SH-SY5Y (cell line): ENCODE results near the gene LNX1.

Source experiments
- GATA2 ChIP-seq: IDR thresholded peaks from 2 replicates; pipeline ENCODE4 v1.6.1; 2011; ENCODE audit warnings: mild to moderate bottlenecking, low read depth, low read length
- GATA3 ChIP-seq: IDR thresholded peaks from 2 replicates; pipeline ENCODE4 v1.6.1; 2011; ENCODE audit warnings: low read depth, mild to moderate bottlenecking, low read length, moderate library complexity

GRCh38 chr4:53589511-53589910, 1.8 kb downstream of the LNX1 start:
- no peak for TF ChIP-seq GATA2
- TF ChIP-seq GATA3 = no peak
